ENCODE data around the gene LRRC55.
A peak's percentile ranks its signal among the peaks of the same experiment; 100 is the strongest.

LRRC55 gene

GRCh38 chr11:57202281-57202680 lies 20.5 kb downstream of the LRRC55 start:
- no peak for DNase-seq (ENCODE audit: low read depth, low spot score)

DNA sequence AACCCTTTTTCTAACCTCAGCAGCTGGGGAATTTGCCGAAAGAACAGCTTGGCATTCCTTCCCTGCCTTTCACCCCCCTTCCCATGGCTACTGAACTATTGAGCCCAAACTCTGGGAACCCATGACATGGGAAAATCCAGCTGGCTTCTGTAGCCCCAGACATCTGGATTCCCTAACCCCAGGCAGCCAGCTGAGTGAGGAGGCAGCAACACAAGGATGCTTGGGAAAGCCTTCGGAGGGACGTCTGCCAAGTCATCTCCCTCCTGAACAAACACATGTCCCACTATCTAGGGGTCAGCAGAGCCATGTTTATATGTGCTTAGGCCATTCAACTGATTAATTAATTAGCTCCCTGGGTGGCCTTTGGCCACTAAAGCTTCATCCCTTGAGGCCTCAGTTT lies 21.6 kb downstream of the LRRC55 start:
- DNase-seq (ENCODE audit: low read depth, low spot score): no peak

GRCh38 chr11:57203882-57204480 lies 22.2 kb downstream of the LRRC55 start:
- DNase-seq (ENCODE audit: low read depth, low spot score): no peak

DNA sequence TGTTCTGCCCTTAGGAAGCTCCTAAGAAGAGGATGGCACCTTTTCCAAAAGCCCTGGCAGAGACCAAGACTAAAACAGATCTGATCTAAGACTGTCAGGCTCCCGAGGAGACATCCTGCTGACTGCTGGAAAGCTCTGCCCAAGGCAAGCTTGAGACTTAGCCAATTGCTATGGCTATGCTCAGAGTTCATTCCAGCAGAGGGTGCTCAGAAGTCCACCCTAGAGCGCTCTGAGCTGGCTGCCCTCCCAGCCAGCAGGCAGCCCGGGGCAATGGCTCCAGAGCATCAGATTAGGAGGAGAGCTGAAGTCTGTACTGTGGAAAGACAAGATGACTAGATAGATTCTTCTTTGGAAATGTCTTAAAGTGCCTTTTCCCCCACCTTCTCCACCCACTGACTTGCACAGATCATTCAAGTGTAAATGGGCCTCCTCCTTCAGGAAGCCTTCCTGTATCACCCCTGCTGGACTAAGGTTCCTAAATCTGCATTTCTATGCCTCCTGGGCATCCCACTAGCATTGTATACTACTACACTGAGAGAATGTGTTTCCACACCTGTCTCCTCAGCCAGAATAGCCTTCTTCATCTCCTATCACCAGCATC lies 23.4 kb downstream of the LRRC55 start:
- DNase-seq (ENCODE audit: low read depth, low spot score): peak; percentile 62

DNA sequence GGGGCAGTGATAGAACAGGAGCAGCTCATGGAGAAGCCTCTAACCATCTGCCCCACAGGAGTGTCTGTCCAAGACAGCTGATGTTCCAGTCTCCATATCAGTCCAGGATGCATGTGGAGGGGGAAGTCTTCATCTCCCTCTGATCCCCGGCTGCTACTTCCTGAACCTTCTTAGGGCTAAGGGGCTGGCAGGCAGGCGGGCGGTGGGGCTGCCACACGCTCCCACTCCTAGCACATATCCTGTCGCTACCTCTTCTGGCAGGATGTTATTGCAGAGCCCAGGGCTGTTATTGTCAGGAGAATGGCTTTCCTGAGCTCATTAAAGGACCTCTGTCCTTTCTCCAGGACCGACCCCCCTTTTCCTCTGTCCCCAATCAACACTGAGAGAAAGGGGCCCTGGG lies 25.4 kb downstream of the LRRC55 start:
- DNase-seq (ENCODE audit: low read depth, low spot score): no peak

DNA sequence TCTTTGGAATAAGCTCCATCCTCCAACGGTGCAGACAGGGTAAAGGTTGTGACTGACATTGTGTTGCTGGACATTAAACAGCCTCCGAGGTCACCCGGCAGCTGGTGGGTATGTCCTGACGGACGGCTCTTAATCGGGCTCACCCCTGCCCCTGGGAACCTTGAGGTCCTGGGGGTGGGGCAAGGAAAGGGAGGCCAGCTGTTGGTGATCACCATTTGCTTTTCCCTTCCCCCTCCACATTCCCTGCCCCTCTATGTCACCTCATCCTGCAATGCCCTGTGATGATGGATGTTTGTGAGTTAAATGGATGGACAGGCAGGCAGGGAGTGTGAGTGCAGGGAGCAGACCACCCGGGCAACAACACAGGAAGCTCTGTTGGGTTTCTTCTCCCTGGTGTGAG lies 29.0 kb downstream of the LRRC55 start:
- no peak for DNase-seq (ENCODE audit: low read depth, low spot score)

GRCh38 chr11:57213342-57214097 lies 31.8 kb downstream of the LRRC55 start:
- DNase-seq (ENCODE audit: low read depth, low spot score): peak; percentile 86

DNA sequence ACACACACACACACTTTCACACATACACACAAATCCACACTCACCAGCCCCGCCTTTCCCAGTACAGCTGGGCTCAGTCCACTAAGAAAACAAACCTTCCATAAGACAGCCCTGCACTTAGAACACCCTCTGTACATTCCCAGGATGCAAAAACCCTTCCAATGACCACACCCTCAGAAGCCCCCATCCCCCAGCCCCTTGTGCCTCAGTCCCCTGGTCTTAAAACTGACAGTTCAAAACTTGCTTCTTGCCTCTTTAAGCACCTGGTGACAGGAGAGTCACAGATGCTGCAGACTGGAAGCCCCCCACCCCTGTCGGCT lies 32.3 kb downstream of the LRRC55 start:
- no peak for DNase-seq (ENCODE audit: low read depth, low spot score)

DNA sequence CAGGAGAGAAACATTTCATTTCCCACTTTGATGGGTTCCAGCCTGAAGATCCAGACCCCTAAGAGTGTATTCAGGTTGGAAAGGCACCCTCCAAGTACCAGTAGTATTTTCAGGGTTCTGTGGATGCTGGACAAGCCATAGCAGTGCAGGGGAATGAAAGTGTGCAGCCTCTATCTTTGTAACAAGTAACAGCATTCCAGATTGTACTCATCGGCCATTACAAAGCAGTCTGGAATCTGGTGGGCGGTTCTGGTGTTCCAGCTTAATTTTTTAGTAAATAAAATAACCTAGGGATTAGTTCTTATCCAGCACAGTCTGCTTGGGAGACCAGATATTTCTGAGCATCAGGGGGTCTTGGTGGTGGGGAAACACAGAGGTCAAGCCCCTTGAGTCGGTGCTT lies 32.7 kb downstream of the LRRC55 start:
- peak; percentile 86 for DNase-seq (ENCODE audit: low read depth, low spot score)

DNA sequence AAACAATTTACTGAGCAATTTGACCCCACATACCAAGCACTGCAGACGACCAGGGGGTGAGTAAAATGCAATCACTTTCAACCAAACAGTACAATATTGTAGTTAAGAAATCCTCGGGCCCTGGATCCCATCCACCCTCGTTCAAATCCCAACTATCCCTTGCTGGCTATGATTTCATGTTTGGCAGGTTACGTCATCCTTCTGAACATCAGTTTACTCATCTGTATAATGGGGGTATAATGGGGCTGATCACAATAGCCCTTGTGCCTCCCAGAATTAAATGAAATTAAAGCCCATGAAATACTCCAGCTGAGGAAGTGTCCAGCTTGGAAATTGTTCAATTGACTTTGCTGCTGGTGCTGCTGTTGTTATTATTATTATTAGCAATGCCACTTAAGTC lies 34.7 kb downstream of the LRRC55 start:
- no peak for DNase-seq (ENCODE audit: low read depth, low spot score)

DNA sequence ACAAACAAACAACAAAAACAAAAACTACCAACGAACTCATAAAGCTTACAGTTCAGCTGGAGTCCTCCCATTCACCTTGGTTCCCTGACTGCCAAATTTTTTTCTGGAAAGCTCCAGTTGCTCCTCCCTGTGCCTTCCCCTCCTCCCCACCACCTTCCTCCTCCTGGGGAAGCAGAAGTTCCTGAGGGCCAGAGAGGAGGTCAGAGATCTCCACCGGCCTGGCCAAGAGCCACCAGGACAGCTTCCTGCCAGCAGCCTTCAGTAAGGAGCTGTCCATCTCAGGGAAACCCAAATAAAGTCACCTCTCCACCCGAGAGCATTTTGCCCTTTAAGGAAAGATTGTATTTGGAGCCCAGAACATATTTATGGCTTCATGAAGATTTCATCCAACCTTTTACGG lies 35.3 kb downstream of the LRRC55 start:
- no peak for DNase-seq (ENCODE audit: low read depth, low spot score)

DNA sequence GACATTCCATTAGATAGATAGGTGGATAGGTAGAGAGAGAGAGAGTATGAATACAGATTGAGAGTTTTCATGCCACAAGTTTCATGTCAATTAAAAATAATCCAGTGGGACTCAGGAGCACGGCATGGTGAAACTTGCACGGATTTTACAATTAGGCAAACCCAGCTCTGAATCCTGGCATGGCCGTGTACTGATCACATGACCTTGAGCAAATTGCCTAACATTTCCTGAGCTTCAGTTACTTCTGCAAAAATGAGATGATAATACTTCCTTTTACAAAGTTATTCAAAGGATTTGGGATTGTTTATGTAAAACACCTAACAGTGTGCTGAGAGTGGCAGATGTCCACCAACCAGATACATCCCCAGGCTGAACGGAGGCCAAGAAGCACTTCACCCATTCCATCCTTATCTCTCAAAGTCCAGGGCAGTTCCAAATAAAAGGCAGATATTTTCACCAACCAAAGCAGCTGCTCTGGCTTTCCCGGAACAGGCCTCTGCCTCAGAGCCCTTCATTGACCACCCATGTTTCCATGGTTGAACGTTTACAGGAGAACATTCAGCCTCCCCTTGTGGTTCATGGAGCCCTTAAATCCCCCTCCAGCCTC lies 37.4 kb downstream of the LRRC55 start:
- DNase-seq (ENCODE audit: low read depth, low spot score): no peak

DNA sequence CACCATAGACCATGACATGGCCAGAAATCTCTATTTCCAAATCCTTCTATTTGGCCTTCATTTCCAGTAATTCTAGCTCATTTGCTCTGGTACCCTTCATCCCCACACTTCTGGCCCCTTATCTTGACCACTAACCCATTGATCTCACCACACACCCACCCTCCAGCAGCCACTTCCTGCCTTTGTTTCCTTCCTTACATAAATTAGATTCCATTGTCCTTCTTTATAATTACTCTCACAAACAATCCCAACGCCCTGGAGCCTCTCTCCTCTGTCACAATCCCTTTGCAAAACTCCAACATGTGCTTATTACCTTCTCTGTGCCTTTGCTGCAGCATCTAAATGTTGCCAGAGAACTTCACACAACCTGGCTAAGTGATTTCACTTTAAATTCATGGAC lies 40.5 kb downstream of the LRRC55 start:
- no peak for DNase-seq (ENCODE audit: low read depth, low spot score)

DNA sequence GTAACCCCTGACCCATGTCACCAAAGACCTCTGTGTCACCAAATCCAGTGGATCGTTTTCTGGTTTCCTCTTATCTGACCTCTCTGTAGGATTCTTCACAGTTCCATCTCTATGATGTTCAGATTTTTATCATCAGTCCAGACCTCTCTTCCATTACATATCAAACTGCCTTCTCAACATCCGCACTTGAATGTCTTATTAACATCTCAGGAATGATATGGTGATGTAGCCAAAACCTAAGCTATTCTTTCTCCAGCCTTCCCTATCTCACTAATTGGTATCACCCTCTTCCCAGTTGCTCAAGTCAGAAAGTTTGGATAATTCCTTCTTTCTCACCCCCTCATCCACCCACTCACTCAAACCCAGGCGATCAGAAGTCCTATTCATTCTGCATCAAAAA lies 41.8 kb downstream of the LRRC55 start:
- DNase-seq (ENCODE audit: low read depth, low spot score): no peak

DNA sequence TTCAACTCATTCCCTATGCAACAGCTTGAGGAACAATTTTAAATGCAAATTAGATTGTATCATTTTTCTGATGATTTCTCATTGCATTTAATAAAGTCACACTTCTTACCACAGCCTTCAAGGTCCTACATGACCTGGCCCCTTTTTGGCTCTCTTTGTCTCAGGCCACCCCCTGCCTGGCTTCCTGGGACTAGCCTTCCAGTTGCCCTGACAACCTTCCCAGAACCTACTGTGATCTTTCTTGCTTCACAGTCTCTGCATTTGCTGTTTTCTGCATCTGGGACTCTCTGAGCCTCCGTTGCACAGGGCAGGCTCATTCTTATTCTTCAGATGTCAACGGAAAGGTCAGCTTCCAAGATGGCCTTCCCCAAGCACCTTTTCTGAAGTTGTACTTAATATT lies 42.4 kb downstream of the LRRC55 start:
- no peak for DNase-seq (ENCODE audit: low read depth, low spot score)

DNA sequence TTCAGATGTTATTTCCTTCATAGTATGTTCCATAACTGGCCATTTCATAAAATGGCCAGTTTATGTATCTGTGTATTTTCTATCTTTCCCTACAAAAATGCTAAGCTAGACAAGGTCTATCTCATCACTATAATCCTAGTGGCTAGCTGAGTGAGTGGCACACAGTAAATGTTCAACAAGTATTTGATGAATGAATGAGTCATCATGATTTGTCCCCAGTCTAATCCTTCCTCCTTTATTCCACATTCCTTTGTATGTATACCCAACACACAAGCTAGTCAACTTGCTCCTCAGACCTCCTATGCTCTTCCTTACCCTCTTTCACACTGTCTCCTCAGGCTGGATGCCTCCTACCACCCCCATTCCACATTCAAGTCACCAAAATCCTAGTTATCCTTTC lies 42.8 kb downstream of the LRRC55 start:
- peak; percentile 39 for DNase-seq (ENCODE audit: low read depth, low spot score)

DNA sequence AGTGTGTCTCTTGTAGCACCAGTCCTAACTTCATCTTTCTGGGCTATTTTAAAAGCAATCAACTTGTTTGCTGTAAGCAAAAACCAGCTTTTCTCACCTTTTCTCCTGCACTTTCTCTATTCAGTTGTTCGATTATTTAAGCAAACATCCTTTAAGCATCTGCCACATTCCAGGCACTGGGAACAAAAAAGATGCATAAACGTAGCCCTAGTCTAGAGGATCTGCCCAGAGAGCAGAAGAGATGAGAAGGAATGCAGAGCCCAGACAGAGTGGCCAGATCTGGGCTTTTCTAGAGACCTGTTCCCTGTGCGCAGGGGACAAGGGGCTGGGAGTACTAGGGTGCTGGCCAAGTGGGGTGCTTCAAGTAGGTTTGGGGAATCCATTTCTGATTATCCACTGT lies 46.8 kb downstream of the LRRC55 start:
- DNase-seq (ENCODE audit: low read depth, low spot score): no peak

DNA sequence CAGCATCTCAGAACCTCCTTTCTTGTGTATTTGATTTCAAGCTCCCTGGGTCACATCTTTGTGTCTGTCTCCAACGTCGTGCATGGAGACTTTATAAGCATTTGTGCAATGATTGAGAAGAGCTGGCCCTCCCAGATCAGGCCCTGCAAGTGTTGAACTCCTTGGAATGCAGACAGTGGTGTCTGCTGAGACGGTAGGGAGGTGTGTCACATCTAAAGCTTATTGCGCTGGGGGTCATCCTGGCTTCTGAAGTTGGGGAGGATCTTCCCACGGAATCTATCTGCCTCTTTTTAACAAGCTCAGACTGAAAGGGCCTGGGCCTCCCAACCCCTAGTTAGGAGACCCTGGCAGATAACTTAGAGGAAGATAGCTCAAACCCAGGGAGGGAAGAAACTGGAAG lies 48.6 kb downstream of the LRRC55 start:
- DNase-seq (ENCODE audit: low read depth, low spot score): no peak

- no peak for DNase-seq (ENCODE audit: low read depth, low spot score)
Measured at GRCh38 chr11:57230791-57231538, 49.2 kb downstream of the LRRC55 start.

- no peak for DNase-seq (ENCODE audit: low read depth, low spot score)
Measured at GRCh38 chr11:57231539-57232253, 49.9 kb downstream of the LRRC55 start.

- no peak for DNase-seq (ENCODE audit: low read depth, low spot score)
Measured at GRCh38 chr11:57233702-57234101, 51.9 kb downstream of the LRRC55 start.
